PC-9 (cell line): ENCODE results near the gene SPINK2.

ENCODE experiments used
- EZH2 ChIP-seq: fragments of 200-600 bp; sonication (generic); IDR thresholded peaks from 2 replicates; pipeline ENCODE4 v1.8.0; 2017; ENCODE audit warnings: antibody characterized with exemption, low read depth
- TF ChIP-seq, protein P1 (sequence below): fragments of 200-600 bp; sonication (generic); conservative IDR thresholded peaks from 2 replicates; pipeline ENCODE4 v1.6.1; 2017; ENCODE audit warnings: mixed run types, antibody characterized with exemption, mild to moderate bottlenecking, moderate library complexity

GRCh38 chr4:56859841-56860240 lies 38.3 kb upstream of the SPINK2 start:
- TF ChIP-seq, protein P1, sequence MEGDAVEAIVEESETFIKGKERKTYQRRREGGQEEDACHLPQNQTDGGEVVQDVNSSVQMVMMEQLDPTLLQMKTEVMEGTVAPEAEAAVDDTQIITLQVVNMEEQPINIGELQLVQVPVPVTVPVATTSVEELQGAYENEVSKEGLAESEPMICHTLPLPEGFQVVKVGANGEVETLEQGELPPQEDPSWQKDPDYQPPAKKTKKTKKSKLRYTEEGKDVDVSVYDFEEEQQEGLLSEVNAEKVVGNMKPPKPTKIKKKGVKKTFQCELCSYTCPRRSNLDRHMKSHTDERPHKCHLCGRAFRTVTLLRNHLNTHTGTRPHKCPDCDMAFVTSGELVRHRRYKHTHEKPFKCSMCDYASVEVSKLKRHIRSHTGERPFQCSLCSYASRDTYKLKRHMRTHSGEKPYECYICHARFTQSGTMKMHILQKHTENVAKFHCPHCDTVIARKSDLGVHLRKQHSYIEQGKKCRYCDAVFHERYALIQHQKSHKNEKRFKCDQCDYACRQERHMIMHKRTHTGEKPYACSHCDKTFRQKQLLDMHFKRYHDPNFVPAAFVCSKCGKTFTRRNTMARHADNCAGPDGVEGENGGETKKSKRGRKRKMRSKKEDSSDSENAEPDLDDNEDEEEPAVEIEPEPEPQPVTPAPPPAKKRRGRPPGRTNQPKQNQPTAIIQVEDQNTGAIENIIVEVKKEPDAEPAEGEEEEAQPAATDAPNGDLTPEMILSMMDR: no peak
- no peak for TF ChIP-seq EZH2
